GM21515 (cell line): ENCODE results near the gene MLKL.
"Not testable (repeated sequence)": the region's sequence is repeated elsewhere in the genome, so short reads cannot be mapped to it uniquely, and the experiment has no call there.

Experiments used
- ATAC-seq: cut with Tn5 transposase; IDR thresholded peaks from one replicate; pipeline ENCODE4 v1.9.1; 2021; ENCODE audit not compliant: unreplicated experiment

The MLKL gene

DNA sequence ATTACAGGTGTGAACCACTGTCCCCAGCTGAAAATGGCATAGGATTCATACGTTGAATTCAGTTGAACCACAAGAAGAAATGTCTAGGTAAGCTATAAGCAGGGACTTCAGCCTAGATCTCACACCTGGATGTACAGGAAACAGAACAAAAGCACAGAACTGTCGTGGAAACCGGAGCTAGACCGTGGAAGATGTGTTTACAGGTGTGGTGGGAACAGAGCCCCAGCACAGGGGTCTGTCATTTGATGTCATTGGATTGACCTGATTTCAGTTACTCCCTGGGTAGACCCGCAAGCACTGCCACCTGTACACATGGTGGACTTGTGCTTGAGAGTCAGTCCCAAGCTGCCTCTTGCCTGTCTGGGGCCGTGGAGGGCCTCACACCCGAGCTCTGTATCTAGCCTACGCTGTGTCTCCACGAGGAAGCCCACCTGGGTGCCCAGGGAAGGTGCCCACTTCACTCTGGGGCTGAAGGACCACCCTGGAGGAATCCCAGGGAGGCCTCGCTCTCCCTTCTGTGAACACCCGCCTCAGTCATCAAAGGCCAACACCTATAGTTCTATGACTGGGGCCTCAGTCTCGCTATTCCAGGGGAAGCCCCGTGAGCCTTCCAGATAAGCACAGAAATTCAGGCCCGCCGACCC is 32.2 kb upstream of the MLKL start:
- ATAC-seq, result no peak

DNA sequence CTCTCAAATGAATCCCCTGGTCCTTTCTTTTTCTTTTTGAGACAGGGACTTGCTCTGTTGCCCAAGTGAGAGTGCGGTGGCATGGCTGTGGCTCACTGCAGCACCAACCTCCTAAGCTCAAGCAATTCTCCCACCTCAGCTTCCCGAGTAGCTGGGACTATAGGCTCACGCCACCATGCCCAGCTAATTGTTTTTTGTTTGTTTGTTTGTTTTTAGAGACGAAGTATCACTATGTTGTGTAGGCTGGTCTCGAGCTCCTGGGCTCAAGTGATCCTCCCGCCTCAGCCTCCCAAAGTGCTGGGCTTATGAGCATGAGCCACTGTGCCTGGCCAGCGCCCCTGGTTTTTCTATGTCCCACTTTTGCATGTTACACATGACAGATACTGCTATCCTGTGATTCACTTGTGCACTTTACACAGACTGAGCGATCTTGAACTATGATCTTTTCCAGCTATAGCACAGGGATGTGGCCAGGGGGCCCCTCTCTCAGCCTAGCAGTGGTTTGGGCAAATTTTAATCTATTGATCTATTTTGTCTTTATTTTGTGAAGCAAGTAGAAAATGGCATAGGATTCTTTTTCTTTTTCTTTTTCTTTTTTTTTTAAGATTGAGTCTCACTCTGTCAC is 31.3 kb upstream of the MLKL start:
- ATAC-seq, result no peak

DNA sequence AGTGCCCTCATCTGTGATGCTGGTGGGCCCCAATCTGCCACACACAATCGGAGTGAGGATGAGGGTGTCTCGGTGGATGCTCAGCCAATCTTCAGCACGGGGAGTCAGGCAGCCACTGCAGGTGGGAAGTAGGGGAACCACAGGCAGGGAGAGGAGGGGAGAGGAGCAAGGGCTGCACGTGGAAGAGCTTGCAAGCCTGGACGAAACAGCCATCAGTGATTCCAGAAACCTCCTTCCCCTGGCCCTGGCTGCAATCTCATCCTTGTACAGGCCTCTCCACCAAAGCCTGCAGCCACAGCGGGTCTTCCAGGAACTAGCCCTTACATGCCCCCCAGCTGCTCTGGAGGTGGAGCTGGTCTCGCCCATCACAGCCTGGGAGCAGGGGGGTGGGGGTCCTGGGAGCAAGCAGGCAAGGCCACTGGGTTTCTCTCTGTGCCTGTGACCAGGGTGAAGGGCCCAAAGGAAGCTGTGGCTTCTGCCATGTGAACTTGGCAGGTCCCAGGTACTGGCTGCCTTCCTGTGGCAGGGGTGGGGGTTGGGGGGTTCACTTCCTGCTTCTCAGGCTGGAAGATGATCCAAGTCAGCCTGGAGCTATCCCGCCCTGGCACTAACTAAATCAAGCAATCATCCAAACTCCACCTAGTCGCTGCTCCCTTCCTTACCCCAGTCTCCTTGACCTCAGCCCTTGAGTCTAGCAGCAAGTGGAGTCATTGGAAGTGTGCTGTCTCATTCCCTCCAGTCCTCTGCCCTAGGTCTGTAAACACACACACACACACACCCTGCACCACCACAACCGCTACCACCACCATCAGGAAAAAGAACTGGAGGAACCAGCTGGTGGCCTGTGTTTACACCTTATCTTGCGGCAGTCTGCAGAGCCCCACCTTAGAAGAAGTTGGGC is 29.4 kb upstream of the MLKL start:
- no peak for ATAC-seq

DNA sequence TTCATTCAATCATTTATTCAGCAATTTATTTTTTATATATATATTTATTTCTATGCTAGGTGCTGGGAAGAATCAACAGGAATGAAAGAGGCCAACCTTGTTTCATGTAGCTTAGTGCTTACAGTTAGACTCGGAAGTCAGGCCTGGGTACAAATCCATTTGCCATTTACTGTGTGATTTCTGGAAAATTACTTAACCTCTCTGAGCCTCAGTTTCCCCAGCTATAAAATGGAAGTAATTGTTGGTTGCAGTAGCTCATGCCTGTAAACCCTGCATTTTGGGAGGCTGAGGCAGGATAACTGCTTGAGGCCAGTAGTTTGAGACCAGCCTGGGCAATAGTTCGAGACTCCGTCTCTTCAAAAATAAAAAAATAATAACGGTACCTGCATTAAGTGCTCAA is 27.2 kb upstream of the MLKL start:
- ATAC-seq, result no peak

DNA sequence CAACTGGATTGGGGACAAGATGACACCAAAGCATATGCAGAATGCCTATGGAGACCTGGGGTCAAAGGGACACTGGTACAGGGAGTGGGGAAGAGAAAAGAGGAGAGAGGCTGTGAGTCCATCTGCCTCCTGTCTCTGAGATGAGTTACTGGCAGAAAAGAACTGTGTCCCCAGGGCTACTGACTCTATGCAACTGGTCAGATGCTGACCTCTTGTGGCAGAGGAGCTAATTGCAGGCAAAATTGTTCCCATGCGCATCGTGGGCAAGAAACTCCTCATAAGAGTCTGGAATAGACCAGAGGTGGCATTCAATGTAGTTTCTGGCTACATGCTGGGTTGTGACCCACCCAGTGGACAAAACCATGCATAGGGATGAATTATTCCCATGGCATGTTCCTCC is 26.1 kb upstream of the MLKL start:
- ATAC-seq, result no peak

DNA sequence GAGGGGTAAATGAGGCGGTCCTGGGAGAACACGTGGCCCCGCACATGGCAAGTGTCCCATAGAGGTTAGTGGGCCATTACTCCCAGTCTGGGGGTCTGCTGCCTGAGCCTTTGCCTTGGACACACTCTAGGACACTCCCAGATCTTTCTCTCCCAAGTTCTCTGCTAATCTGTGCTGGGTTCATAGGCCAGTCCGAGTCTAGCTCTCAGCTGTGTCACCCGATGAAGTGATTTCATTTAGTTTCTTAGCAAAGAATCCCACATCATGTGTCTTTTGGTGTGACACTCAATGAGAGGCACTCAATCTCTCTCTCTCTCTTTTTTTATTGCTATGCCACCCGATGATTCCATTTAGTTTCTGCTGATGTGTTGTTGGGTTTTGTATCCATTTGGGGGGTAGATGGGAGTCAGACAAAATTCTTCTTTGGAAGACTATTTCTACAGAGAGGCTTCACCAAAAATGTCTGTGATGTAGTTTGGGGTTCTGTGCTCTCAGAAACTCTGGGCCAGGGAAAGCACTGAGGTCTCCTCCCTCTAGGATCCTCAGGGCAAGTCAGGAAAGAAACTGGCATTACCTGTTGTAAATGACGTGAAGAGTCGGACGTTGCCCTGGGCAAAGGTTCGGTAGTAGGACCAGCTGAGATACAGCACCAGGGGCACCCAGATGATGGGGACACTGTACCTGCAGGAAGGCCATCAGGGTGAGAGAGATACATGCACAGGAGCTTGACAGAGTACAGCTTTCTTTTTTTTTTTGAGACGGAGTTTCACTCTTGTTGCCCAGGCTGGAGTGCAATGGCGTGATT is 25.2 kb upstream of the MLKL start:
- no peak for ATAC-seq

DNA sequence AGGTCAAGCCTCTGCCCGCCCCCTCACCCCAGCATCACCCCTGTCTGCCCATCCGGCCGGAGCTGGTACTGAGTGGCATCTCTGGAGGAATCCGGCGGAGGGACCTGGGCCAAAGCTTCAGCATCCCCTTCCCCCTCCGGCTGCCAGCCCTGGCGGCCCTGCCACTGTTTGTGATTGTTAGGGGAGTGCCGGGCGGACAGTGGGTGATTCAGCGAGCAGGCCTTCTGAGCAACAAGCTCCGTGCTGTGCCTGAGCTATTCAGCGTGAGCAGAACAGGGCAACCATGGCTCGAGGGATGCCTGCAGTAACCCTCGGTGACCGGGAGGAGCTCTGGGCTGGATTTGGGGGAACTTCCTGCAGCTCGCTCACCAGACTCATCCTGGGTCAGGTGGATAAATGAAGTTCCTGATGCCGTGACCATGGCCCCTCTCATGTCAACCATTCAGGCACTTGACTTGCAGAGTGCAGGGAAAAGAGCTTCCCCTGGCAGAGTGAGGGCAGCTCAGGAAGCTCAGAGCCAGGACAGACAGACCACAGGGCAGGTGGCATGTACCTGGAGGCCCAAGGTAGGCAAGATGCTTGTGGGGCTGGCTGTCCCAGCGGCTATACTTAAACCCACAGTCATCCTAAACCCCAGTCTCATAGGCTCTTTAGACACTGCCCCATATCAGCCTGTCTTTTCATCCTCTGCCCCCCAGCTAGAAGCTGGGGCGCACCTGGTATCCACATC is 24.3 kb upstream of the MLKL start:
- no peak for ATAC-seq

DNA sequence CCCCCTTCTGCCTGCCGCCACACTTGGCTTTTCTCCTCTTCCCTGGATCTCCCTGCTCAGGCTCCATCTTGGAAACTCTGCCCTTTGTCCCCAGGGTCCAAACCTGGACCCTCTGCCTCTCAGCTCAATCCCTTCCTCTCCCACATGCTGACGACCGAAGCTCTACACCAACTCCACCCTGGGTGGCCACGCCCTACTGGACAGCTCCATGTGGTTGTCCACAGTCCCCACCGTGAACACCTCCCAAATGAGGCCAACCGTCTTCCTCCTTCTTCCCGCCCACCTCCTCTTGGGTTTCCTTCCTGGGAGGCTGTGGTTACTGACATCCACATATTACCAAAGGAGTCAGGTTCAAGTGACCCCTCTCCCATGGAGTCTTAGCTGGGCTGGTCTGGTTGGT is 22.6 kb upstream of the MLKL start:
- no peak for ATAC-seq

DNA sequence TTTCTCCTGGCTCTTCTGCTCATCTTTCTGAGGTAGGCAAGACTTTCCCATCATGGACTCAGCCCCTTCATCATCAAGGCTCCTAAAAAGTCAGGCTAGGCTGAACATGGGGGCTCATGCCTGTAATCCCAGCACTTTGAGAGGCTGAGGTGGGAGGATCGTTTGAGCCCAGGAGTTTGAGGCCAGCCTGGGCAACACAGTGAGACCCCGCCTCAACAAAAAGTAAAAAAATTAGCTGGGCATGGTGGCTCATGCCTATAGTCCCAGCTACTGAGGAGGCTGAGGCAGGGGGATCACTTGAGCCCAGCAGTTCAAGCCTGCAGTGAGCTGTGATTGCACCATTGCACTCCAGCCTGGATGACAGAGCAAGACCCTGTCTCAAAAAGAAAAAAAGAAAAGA is 21.5 kb upstream of the MLKL start:
- not testable (repeated sequence) for ATAC-seq

DNA sequence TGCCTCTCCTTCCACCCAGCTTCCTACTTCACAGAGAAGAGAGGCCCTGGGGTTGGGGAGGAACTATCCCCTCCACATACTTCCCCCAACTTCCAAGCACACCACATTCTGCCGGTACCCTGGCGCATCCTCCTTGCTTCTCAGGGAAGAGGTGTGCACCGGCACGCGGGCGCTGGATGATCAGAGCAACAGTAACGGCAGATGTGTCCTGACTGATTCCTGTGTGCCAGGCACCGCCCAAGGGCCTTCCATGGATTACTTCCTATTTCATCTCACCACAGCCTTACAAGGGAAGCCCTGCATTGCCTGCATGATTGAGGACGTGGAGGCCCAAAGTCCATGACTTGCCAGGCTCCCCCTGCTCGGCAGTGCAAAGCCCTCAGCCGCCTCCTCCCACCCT is 21.1 kb upstream of the MLKL start:
- no peak for ATAC-seq

DNA sequence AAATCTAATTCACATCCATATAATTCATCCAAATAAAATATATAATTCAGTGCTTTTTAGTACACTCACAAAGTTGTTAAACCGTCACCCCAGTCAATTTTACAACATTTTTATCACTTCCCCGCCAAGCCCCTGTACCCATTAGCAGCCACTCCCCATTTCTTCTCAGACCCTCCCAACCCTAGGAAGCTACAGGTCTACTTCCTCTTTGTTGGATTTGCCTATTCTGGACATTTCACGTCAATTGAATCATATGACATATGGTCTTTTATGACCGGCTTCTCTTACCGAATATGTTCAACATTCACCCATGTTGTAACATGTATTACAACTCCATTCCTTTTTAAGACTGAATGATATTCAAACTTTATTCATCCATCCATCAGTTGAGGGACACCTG is 19.9 kb upstream of the MLKL start:
- no peak for ATAC-seq

DNA sequence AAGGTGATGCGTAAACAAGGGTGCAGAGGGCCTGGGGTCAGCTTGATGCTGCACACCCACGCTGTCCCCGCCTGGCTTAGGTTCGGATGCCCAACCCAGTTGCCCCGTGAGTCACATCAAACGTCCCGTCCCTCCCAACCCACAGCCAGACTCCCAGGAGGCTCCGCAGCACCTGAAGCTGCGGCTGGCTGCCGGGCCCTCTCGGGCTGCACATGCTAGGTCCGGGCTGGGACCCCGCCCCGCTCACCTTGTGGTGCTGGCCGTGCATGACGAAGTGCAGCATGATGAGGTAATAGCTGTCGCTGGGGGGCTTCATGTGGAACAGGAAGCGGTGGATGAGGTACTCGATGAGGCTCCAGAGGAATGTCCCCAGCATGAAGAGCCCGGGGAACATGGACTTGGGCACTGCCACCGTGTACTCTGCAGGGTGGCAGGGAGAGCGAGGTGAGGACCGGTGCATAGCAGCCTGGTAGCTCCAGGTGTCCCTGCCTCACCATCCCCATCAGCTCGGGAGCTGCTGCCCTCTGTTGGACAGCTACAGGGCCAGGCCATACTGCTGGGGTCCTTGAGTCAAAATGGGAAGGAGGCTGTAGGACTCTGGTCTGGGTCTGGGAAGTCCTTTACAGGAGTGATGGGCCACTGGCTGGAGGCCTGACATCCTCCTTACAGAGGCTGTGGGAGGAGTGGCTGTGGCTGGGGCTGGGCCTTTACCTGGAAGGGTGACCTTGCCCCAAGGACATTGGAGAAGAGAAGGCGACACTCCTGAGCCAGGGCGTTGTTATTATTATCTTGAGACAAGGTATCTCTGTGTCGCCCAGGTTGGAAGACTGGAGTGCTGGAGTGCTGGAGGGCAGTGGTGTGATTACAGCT is 18.3 kb upstream of the MLKL start:
- ATAC-seq, result no peak

DNA sequence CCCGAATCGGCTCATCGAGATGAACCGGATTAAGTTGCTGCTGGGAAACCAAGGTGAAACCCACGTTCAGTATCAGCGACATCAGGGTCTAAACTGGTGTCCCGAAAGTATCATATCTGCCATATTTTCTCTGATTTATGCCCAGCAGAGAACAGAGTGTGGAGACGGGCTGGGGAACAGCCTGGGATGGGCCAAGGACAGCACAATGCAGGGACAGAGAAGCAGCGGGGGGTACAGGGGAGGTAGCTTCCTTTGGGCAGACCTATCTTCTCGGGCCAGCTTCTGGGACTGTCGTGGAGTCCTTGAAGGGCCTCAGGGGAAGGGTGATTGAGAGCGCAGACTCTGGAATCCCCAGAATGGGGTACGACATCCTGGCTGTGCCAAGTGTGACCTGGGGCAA is 17.5 kb upstream of the MLKL start:
- ATAC-seq, result no peak

DNA sequence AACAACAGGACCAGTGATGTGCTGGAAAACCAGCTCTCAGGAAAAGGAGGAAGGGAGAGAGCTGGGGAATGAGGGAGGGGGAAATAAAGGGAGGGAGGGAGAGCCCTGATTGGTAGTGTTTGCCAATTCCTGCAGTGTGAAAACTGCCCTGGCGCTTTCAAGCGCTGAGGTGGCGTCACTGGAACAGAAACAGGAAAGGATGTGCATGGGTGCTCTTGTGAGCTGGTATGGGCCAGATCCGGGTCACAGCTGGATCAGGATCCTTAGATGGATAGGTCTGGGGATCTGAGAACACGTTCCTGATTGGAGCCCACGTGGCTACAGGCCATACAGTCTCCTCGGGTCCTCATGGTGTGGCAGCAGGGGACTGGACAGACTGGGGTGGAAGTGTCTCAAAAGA is 16.7 kb upstream of the MLKL start:
- ATAC-seq, result no peak

DNA sequence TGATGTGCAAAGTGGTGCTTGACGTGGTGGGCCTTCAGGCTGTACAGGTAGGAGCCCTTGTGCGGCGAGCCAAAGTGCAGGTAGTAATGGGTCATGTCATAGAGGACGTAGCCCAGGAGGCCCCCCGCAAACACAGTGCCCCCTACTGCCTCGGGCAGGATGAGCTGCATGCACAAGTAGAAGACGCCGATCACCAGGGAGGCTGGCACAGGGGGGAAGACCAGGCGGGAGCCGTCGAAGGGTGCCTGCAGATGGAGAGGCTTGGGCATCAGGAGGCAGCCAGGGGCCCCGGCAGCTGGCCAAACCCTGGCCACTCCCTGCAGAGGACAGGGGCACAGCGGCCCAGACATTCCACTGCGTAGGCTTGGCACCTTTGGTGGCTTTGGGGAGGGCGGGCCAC is 15.7 kb upstream of the MLKL start:
- no peak for ATAC-seq

DNA sequence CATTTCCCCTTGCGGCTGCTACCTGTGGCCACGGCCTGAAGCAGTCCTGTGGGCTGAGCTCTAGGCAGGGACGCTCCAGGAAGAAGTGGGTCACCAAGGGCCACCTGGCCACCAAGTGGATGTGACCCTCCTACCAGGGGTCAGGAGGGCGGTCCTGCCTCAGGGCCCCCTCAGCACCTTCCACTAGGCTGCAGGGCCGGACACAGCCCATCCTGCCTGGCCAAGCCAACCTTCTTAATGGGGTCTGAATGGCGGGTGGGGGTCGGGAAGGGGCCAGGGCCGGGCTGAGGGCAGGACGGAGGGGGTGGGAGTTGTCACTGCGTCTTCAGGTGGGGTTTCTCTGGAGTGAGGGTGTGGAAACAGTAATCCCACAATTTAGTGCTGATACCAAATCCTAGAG is 13.2 kb upstream of the MLKL start:
- ATAC-seq, result no peak

DNA sequence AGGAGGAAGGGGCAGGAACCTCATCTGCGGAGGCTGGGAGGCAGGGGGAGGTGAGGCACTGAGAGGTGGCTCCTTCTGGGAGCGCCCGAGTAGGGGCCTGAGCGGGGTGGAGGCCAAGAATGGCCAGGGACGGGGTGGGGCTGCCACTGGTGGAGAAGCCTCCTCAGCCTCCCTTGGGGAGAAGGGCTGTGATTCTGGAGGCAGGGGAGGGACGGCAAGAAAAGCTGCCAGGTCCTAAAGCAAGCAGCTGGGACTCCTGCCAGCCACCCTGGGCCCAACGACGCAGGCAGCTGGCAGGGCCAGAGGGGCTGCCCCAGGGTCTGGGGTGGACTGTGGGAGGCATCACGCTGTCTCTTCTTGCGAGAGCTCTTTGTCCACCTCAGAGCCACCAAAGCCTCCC is 12.7 kb upstream of the MLKL start:
- no peak for ATAC-seq

DNA sequence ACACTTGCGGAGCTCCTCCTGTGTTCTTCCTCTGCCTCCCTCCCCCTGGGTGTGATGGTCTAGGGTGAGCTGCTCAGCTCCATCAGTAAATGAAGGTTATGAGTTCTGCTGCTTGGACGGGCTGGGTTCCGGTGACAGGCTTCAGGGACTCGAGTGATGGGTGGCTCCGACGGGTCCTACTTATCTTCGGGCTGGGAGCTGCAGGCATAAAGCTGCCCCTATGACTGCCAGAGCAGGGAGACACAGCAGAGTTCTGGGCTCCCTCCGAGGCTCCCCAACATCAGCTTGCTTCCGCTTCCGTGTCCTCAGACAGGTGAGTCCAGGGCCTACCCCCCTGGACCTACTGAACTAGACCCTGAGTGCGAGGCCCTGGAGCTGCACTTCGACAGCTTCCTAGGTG is 11.3 kb upstream of the MLKL start:
- ATAC-seq, result no peak

DNA sequence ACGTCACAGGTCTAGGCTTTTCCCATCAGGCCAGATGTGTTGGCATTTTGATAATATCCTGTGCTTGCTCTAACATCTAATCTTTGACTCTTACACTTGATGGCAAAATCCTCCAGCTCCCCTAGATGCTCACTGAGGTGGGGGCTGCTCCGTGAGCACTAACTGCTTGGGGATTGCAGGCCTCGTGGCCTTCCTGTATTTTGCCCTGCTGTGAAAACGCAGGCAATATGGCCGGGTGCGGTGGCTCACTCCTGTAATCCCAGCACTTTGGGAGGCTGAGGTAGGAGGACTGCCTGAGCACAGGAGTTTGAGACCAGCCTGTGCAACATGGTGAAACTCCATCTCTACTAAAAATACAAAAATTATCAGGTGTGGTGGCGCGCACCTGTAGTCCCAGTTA is 9.7 kb upstream of the MLKL start:
- no peak for ATAC-seq

DNA sequence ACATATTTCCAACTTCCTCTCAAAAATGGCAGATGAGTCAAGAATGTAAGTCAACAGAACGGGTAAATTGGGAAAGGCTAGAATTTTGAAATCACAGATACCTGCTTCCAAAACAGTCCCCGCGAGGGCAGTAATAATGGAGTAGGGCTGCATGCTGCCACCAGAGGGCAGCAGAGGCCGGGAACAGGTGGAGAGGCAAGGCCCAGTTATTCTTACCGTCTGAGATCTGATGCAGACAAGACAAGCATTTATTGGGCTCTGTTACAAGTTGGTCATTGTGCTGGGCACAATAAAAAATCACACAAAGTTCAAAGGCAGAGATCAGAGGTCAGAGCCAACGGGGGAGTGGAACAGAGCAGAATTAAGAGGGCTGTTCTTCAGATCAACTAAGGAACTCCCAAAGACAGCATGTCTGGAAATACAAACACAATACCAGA is 8.8 kb upstream of the MLKL start:
- ATAC-seq, result peak; percentile 81
